ENCODE results near the gene SLC2A6. TPM values are rescaled to one million over a fixed set of nuclear protein-coding genes. Genes with fewer than 3 reads are reported as not detected.

SLC2A6 gene
- total and polyA plus RNA-seq, 2 of the 8 experiments (the other 6 are each of a cell fraction or from before 2014, with no cell fraction given), result 16.6 to 17.8 TPM

DNA sequence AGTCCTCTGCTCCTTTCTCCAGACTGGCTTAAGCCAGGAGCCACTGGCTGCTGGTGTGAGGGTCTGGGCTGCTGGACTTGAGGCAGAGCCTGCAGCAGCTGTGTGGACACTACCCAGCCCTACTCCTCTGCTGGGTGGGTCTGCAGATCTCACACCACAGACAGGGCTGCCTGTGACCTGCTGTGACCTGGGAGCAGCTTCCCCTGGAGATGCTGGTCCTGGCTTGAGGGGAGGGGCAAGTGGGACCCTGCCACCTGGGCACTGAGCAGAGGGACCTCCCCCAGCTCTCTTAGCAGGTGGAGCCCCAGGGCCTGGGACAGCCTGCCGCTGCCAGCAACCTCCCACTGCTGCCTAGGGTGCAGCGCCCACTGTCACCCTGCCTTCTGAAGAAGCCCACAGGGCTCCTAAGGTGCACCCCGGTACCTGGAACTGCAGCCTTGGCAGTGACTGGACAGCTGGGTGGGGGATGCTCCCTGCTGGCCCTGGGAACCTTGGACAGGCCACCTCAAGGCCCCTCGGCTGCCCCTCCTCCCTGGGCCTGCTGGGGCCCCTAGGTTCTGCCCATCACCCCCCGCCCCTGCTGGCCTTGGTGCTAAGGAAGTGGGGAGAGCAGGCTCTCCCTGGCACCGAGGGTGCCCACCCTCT, 10.0 kb downstream of the SLC2A6 start:
- no peak for DNase-seq (ENCODE audit: low read depth in 1 of 2, low spot score in 2 of 2)
- WGBS, 2 experiments (ENCODE audit: extremely low coverage in 1 of 2, insufficient coverage in 1 of 2, insufficient read length in 1 of 2, insufficient replicate concordance in 2 of 2, low coverage in 1 of 2, low lambda C conversion rate in 2 of 2, missing lambda C conversion rate in 1 of 2), result 90% methylated on average over 5 of the region's 6 CpGs; no CpG with 5 or more reads in 1 of the 2 experiments
- Histone ChIP-seq H3K23ac (ENCODE audit: insufficient read length) (no peak overlapping the region), H4K5ac (ENCODE audit: insufficient read length, low read depth, low read length) (no peak overlapping the region), H3K4me1 (replicated peaks in 1 of 4; ENCODE audit: control insufficient read depth in 3 of 4, insufficient read depth in 4 of 4, low read length in 3 of 4) (no peaks in the 10 kb centered on the region; a peak in 2 of 7 replicates), H4K91ac (replicated peaks; ENCODE audit: insufficient read length, low read length) (no peak overlapping the region), H3K18ac (ENCODE audit: extremely low read depth, low read length) (no peak overlapping the region), H3K36me3 (ENCODE audit: control insufficient read depth in 2 of 4, insufficient read depth in 4 of 4, low read length in 3 of 4) (peaks cover 0 to 10% (median 0%) of the 10 kb centered on the region in 4 experiments; a peak in 2 of 8 replicates), H4K20me1 (replicated peaks in 1 of 2; ENCODE audit: control insufficient read depth in 1 of 2, insufficient read depth in 2 of 2, low read length in 2 of 2) (peaks cover 1 to 22% of the 10 kb centered on the region in 2 experiments), H2BK15ac (ENCODE audit: low read length) (no peak overlapping the region), H3K9ac (replicated peaks in 1 of 4; ENCODE audit: extremely low read depth in 1 of 4, low read depth in 3 of 4, low read length in 3 of 4) (no peak overlapping the region), H3K56ac (replicated peaks; ENCODE audit: insufficient read length, low read depth, low read length) (no peak overlapping the region), H2AFZ (ENCODE audit: low read length) (no peak overlapping the region), H2BK12ac (ENCODE audit: low read depth, low read length) (no peak overlapping the region), H3K79me2 (ENCODE audit: control insufficient read depth in 1 of 2, insufficient read depth in 2 of 2, low read length in 2 of 2) (no peaks in the 10 kb centered on the region), H3K4ac (replicated peaks; ENCODE audit: insufficient read length, low read depth, low read length) (no peak overlapping the region), H2AK5ac (ENCODE audit: low read depth, low read length) (no peak overlapping the region), H3K27me3 (replicated peaks in 1 of 4; ENCODE audit: control insufficient read depth in 3 of 4, extremely low read depth in 1 of 4, insufficient read depth in 3 of 4, low read length in 3 of 4) (no peaks in the 10 kb centered on the region), H3K4me2 (ENCODE audit: insufficient read depth in 1 of 2, low read depth in 2 of 2, low read length in 2 of 2) (no peak overlapping the region), H3K79me1 (ENCODE audit: low read depth, low read length) (no peaks in the 10 kb centered on the region; the same call in 1 of the 2 replicates), H3K14ac (ENCODE audit: insufficient read length) (no peak overlapping the region), H3K27ac (ENCODE audit: low read depth, low read length) (no peak overlapping the region), H3K4me3 (ENCODE audit: extremely low read depth in 1 of 4, insufficient read depth in 2 of 4, low read depth in 3 of 4, low read length in 4 of 4) (no peak overlapping the region), H4K8ac (ENCODE audit: extremely low read depth, insufficient read depth, low read length) (peak overlapping the region; percentile 77), H3K9me3 (ENCODE audit: insufficient read depth in 2 of 2, low read depth in 1 of 2, low read length in 1 of 2) (no peaks in the 10 kb centered on the region), H3K23me2 (ENCODE audit: low read depth, low read length) (no peaks in the 10 kb centered on the region), H2BK120ac (replicated peaks; ENCODE audit: low read depth, low read length) (no peak overlapping the region), H2BK5ac (ENCODE audit: low read depth, low read length) (no peak overlapping the region), H2BK20ac (ENCODE audit: low read length) (no peak overlapping the region)
- no peak for TF ChIP-seq PHF8 (conservative IDR thresholded peaks at IDR 0.05; ENCODE audit: low read depth, low read length)
- TF ChIP-seq POLR2AphosphoS5 (IDR thresholded peaks at IDR 0.05; ENCODE audit: low read depth, low read length), result 0 out of 2 replicates have a peak, but pooled peaks have one; percentile 18
- POLR2A ChIA-PET (ENCODE audit: partially characterized antibody), result interaction anchor here (0.7 to 3.5 kb wide), 14 partner anchors 8 to 123 kb away, joined by 3 to 19 read pairs (median 4); partner anchors contain the start of genes CACFD1, MED22, RPL7A and SLC2A6
- CTCF ChIA-PET (ENCODE audit: partially characterized antibody), result interaction anchor here (0.7 to 2.4 kb wide), 10 partner anchors 8 to 112 kb away, joined by 3 to 17 read pairs (median 4); partner anchors contain the start of gene SLC2A6
- FAIRE-seq, result no peak
